ENCODE results near the gene CALCOCO1. TPM values are rescaled to one million over a fixed set of nuclear protein-coding genes. Genes with fewer than 3 reads are reported as not detected.
A peak's percentile ranks its signal among the peaks of the same experiment; 100 is the strongest.

Gene CALCOCO1
- total RNA-seq, 1 donor from 2014 or later = 35.3 TPM

- FAIRE-seq (no peak), DNase-seq (ENCODE audit: low read depth) (no peak)
- H3K36me3 ChIP-seq (ENCODE audit: control insufficient read depth, insufficient read depth, low read length) = no peaks in the 10 kb centered on the region
- no peak for TF ChIP-seq CTCF (IDR thresholded peaks at IDR 0.05; ENCODE audit: insufficient read depth, low read length, severe bottlenecking)
- no peak overlapping the region for H3K4me3 ChIP-seq (ENCODE audit: low read depth, low read length)
- H3K27me3 ChIP-seq (ENCODE audit: control insufficient read depth, insufficient read depth, low read length) = peaks cover 2% of the 10 kb centered on the region
Observed at GRCh38 chr12:53706080-53706479, 21.2 kb downstream of the CALCOCO1 start.

DNA sequence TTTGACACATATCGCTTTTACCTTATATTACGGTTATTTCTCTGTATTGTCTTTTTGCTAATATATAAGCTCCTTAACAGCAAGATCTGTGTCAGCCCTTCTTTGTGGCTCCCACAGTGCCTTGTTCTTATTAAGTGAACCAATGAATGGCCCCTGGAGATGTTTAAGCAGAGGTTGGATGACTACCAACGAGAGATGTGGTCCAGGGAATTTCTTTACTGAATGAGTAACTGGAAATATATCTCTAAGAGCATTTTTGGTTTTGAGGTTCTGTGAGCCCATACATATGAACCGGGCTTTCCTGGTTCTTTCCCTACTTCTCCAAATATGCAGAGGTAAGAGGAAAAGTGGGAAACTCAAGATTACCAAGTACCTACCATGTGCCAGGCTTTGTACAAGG lies 23.5 kb downstream of the CALCOCO1 start:
- no peak for TF ChIP-seq CTCF (IDR thresholded peaks at IDR 0.05; ENCODE audit: insufficient read depth, low read length, severe bottlenecking)
- Histone ChIP-seq H3K27me3 (ENCODE audit: control insufficient read depth, insufficient read depth, low read length) (peaks cover 4% of the 10 kb centered on the region), H3K4me3 (ENCODE audit: low read depth, low read length) (no peak overlapping the region), H3K36me3 (ENCODE audit: control insufficient read depth, insufficient read depth, low read length) (no peaks in the 10 kb centered on the region)
- DNase-seq (ENCODE audit: low read depth) (no peak), FAIRE-seq (no peak)

DNA sequence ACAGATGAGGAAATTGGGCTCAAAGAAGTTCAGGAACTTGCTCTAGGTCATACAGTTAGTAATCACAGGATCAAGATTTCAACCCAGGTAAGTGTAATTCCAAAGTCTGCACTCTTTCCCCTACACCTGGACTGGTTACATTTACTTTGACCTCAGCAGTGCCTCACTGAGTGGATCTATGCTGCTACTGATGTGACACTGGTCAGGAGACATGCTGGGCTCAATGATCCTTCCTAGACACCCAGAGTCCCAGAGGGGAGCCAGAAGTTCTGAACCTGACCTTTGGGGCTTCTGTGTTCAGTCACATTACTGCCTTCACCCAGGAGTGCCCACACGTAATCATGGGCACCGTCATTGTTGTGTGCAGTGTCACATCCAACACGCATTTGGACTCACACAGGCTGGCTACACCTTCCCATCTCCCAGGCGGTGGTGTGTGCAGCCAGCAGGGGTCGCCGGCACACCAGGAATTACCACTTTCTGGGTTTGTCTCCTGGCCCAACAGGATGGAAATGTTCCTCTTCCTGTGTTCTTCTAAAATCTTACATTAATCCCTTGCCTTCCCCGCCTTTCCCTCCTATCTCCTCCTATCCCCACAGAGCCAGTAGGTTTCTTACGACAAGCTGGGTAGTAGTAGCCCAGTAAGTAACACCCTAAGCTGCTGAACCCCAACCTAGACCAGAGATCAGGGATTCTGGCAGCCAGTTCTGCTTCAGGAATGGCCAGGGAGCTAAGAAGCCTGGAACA lies 25.6 kb downstream of the CALCOCO1 start:
- H3K4me3 ChIP-seq (ENCODE audit: low read depth, low read length) = no peak overlapping the region
- no peaks in the 10 kb centered on the region for H3K36me3 ChIP-seq (ENCODE audit: control insufficient read depth, insufficient read depth, low read length)
- peaks cover 5% of the 10 kb centered on the region for H3K27me3 ChIP-seq (ENCODE audit: control insufficient read depth, insufficient read depth, low read length)
- peak; percentile 53 for DNase-seq (ENCODE audit: low read depth)
- peak; percentile 97 for TF ChIP-seq CTCF (IDR thresholded peaks at IDR 0.05; ENCODE audit: insufficient read depth, low read length, severe bottlenecking)
- FAIRE-seq = peak; percentile 82

DNA sequence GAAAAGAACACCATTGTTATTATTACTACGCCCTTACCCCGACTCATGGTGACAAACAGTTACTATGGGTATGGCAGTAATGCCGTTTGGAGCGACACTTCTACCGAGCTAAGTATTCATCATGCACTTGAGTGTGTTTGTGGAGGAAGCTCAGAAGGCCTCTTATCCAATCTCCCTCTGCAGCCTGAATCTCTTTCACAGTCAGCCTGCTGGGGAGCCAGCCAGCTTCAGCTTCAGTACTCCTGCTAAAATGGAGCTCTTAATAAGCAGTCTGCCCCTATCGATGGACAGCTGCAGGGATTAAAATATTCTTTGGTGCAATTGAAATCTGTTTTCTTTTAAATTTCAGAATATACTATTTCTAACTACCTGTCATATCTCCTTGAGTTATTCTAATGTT lies 26.7 kb downstream of the CALCOCO1 start:
- no peak for FAIRE-seq
- Histone ChIP-seq H3K4me3 (ENCODE audit: low read depth, low read length) (no peak overlapping the region), H3K27me3 (ENCODE audit: control insufficient read depth, insufficient read depth, low read length) (peaks cover 5% of the 10 kb centered on the region), H3K36me3 (ENCODE audit: control insufficient read depth, insufficient read depth, low read length) (no peaks in the 10 kb centered on the region)
- no peak for TF ChIP-seq CTCF (IDR thresholded peaks at IDR 0.05; ENCODE audit: insufficient read depth, low read length, severe bottlenecking)
- no peak for DNase-seq (ENCODE audit: low read depth)

DNA sequence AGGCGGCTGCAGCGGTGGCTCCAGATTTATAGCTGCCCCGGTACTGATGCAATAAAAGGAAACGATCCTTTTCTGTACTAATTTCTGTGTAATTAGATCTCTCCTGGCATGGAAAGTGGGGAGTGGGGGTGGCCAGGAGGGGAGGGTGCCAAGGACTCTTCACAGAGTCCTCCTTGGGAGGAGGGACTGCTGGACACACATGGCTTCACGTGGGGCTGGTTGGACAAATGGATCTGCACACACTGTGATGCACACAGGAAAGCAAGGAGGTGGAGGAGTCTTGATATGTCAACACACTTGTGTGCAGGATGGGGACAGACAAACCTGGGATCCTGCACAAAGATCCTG lies 27.6 kb downstream of the CALCOCO1 start:
- Histone ChIP-seq H3K4me3 (ENCODE audit: low read depth, low read length) (no peak overlapping the region), H3K36me3 (ENCODE audit: control insufficient read depth, insufficient read depth, low read length) (no peaks in the 10 kb centered on the region), H3K27me3 (ENCODE audit: control insufficient read depth, insufficient read depth, low read length) (peaks cover 5% of the 10 kb centered on the region)
- DNase-seq (ENCODE audit: low read depth) = no peak
- no peak for FAIRE-seq
- TF ChIP-seq CTCF (IDR thresholded peaks at IDR 0.05; ENCODE audit: insufficient read depth, low read length, severe bottlenecking) = no peak
